ENCODE measurements around the gene SCFD2.

- TF ChIP-seq, protein P1, sequence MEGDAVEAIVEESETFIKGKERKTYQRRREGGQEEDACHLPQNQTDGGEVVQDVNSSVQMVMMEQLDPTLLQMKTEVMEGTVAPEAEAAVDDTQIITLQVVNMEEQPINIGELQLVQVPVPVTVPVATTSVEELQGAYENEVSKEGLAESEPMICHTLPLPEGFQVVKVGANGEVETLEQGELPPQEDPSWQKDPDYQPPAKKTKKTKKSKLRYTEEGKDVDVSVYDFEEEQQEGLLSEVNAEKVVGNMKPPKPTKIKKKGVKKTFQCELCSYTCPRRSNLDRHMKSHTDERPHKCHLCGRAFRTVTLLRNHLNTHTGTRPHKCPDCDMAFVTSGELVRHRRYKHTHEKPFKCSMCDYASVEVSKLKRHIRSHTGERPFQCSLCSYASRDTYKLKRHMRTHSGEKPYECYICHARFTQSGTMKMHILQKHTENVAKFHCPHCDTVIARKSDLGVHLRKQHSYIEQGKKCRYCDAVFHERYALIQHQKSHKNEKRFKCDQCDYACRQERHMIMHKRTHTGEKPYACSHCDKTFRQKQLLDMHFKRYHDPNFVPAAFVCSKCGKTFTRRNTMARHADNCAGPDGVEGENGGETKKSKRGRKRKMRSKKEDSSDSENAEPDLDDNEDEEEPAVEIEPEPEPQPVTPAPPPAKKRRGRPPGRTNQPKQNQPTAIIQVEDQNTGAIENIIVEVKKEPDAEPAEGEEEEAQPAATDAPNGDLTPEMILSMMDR (IDR thresholded peaks at IDR 0.05; ENCODE audit: low read length) = no peak
- no peak for TF ChIP-seq EZH2 (IDR thresholded peaks at IDR 0.05; ENCODE audit: borderline replicate concordance, low read length)
These were observed 482.7 kb downstream of the SCFD2 start for GRCh38 chr4:52883183-52883621.
